GM12872 (cell line): ENCODE measurements around the gene SYT8.

Experiments
- TF ChIP-seq, protein P1 (sequence below): IDR thresholded peaks from 3 replicates; pipeline ENCODE4 v1.5.1; 2011; ENCODE audit warnings: low read depth, mild to moderate bottlenecking, low read length, moderate library complexity; ENCODE audit not compliant: insufficient read depth

SYT8 gene

DNA sequence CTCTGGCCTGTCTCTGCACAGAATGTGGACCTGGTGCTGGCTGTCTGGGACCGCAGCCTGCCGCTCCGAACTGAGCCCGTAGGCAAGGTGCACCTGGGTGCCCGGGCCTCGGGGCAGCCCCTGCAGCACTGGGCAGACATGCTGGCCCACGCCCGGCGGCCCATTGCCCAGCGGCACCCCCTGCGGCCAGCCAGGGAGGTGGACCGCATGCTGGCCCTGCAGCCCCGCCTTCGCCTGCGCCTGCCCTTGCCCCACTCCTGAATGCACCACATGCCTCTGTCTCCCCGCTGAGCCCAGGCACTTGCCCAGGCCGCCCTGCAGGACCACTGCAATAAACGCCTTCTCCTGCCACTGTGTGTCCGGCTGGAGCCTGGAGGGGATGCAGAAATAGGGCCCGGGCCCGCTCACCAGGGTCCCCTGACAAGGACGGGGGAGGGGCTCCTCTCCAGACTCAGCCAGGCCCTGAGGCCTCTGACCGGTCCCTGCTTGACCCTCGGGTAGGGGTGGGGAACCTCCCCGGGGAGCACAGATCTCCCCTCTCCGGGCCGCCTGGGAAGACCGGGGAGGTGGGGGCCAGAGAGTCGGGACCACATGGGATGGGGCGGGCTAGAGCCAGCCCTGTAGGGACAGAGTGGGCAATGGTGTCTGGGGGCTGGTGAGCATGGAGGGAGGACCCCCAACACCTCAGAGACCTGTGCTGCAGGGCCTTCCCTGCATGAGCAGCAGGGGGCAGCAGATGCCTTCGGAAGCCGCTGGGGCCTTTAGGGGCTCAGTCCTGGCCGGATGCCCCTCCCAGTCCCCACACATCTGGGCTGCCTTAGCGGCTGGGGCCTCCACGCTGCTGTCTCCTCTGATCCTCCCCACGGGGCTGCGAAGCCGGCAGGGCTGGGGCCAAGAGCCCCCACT, 2.6 kb downstream of the SYT8 start:
- TF ChIP-seq, protein P1, sequence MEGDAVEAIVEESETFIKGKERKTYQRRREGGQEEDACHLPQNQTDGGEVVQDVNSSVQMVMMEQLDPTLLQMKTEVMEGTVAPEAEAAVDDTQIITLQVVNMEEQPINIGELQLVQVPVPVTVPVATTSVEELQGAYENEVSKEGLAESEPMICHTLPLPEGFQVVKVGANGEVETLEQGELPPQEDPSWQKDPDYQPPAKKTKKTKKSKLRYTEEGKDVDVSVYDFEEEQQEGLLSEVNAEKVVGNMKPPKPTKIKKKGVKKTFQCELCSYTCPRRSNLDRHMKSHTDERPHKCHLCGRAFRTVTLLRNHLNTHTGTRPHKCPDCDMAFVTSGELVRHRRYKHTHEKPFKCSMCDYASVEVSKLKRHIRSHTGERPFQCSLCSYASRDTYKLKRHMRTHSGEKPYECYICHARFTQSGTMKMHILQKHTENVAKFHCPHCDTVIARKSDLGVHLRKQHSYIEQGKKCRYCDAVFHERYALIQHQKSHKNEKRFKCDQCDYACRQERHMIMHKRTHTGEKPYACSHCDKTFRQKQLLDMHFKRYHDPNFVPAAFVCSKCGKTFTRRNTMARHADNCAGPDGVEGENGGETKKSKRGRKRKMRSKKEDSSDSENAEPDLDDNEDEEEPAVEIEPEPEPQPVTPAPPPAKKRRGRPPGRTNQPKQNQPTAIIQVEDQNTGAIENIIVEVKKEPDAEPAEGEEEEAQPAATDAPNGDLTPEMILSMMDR: peak; percentile 94

DNA sequence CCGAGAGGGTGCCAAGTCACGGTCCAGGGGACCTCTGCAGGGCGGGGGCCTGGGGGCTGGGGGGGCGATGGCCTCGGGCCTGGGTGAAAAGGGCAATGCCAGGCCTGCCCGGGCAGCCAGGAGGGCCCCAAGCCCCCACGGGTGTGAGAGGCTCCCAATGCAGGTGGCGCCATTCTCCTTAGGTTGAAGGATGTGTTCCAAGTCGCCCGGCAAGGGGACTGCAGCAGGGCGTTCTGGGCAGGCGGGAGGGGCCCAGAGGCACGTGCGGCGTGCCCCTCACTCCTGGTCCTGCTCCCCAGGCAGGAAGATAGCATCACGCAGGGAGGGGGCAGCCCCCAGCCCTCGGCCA, 3.3 kb downstream of the SYT8 start:
- TF ChIP-seq, protein P1: no peak

DNA sequence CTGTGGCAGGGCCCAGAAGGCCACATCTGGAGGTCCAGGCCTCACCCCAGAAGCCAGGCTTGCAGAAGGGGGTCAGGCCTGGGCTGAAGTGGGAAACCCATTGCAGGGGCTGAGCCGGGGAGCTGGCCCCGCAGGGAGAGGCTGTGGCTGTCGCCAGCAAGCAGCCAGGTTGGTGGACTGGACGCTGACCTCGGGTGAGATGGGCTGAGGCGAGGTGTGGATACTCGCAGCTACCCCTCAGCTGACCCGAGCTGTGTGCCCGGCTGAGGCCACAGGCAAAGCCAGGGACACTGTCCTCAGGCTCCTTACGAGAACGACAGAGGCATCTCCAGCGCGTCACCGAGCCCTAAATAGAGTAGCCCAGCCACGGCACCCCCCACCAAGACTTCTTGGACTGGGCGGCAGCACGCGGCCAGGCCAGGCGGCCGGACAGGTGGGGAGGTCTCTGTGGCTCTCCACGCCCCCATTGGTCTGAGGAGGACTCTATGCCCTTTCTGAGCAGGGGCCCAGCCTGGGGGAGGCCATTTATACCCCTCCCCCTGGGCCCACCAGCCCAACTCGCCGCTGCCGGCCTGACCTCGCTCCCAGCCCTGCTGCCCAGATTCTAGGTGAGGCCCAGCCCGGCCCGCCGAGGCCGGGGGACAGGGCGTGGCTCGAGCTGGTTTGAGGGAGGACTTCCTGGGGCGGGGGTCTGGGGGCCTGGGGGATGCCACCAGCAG, 3.8 kb downstream of the SYT8 start, which contains the start of gene TNNI2:
Gene TNNI2, plus strand, starts transcription at position 556 of the 719 bp plus-strand sequence. CDS start 716 bp downstream, outside the sequence.
- TF ChIP-seq, protein P1: no peak

DNA sequence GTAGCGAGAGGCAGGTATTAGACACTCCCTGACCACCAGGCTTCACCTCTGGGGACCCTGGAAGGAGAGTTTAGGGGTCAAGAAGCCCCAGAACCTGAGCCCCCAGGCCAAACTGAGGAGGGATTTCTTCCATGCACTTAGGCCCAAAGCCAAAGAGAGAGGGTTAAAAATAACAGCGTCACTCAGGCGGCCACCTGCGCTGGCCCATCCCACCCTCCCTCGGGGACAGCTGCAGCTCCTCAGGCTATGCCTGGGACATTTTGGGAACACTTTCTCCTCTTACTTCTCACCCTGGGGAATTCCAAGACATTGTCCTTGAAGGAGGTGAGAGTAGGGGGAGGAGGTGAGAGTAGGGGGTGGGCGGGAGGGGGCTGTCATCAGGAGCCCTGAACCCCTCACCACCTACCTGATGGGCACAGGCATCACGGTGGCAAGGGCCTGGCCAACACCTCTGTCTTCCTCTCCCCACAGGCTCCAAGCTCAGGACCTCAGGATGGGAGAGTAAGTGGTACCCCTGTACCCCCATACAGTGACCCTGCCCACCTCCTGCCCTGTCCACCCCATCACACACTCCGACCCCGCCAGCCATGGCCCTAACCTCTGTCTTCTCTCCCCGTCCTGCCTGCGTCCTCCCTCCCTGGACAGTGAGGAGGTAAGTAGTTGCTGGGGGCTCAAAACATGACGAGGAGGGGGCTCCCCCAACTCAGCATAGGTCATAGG, 4.6 kb downstream of the SYT8 start:
- TF ChIP-seq, protein P1: no peak

DNA sequence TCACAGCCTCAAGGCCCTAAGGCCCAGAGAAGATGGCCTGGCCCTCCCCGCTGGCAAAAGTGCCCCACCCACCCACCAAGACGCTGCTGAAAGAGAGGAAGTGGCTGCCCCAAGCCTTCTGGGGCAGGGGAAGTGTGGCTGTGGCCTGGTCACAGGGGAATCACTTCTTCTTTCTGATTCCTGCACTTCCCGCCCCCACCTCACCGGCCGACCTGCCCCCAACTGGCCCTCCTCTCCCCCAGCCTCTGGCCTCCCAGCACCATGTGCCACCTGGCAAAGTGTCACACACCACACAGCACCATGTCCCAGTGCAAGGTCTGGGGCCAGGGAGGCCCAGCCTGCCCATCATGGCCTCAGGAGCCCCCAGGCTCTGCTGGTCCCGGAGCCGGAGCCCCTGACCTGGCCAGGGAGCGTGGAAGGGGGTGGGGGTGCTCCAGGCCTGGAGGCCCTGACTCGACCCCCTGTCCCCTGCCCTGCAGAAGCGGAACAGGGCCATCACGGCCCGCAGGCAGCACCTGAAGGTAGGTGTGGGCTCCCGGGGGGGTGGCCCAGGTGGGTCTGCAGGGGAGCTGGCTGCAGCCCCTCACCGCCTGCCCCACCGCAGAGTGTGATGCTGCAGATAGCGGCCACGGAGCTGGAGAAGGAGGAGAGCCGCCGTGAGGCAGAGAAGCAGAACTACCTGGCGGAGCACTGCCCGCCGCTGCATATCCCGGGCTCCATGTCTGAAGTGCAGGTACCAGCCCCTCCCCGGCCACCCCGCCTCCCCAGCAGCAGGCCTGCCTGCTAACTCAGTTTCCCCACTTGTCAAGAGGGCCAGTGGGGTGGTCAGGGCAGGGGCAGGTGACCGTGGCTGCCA, 5.4 kb downstream of the SYT8 start:
- TF ChIP-seq, protein P1: no peak; the same call in 2 of the 3 replicates

DNA sequence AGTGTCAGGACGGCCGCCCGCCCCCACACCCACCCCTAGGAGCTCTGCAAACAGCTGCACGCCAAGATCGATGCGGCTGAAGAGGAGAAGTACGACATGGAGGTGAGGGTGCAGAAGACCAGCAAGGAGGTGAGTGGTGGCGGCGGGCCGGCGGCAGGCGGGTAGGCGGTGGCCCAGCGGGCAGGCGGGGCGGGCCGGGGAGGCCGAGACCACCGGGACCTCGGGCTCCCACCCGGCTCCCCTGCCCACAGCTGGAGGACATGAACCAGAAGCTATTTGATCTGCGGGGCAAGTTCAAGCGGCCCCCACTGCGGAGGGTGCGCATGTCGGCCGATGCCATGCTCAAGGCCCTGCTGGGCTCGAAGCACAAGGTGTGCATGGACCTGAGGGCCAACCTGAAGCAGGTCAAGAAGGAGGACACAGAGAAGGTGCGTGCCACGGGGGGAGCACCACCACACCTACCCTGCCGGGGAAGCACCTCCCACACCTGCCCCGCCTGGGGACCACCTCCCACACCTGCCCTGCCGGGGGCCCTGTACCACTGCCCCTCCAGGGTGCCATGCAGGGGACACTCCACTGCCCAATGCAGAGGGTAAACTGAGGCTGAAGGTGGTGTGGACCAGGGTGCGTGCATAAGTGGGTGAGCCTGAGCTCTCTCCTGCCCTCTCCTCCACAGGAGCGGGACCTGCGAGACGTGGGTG, 6.1 kb downstream of the SYT8 start:
- TF ChIP-seq, protein P1: no peak
